ENCODE results near the gene NUBPL. TPM values are rescaled to one million over a fixed set of nuclear protein-coding genes. Genes with fewer than 3 reads are reported as not detected.
"Not testable (repeated sequence)": the region's sequence is repeated elsewhere in the genome, so short reads cannot be mapped to it uniquely, and the experiment has no call there.

The NUBPL gene
- total RNA-seq, 1 donor, result 12.1 TPM

DNA sequence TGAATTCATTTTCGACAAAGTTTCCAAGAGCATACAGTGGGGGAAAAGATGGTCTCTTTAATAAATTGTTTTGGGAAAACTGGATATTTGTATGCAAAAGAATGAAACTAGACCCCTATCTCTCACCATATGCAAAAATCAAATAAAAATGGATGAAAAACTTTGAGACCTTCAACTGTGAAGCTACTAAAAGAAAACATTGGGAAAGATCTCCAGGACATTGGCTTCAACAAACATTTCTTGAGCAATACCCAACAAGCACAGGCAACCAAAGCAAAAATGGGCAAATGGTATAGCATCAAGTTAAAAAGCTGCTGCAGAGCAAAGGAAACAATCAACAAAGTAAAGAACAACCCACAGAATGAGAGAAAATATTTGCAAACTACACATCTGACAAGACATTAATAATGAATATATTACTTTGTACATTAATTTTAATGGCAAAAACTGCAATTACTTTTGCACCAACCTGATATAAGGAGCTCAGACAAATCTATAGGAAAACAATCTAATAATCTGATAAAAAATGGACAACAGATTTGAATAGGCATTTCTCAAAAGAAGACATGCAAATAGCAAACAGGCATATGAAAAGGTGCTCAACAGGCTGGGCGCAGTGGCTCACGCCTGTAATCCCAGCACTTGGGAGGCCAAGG is 50.7 kb downstream of the NUBPL start:
- DNase-seq (ENCODE audit: low read depth), result no peak
- no peak overlapping the region for H3K4me3 ChIP-seq (ENCODE audit: low read depth, low read length)
- TF ChIP-seq, protein P1, sequence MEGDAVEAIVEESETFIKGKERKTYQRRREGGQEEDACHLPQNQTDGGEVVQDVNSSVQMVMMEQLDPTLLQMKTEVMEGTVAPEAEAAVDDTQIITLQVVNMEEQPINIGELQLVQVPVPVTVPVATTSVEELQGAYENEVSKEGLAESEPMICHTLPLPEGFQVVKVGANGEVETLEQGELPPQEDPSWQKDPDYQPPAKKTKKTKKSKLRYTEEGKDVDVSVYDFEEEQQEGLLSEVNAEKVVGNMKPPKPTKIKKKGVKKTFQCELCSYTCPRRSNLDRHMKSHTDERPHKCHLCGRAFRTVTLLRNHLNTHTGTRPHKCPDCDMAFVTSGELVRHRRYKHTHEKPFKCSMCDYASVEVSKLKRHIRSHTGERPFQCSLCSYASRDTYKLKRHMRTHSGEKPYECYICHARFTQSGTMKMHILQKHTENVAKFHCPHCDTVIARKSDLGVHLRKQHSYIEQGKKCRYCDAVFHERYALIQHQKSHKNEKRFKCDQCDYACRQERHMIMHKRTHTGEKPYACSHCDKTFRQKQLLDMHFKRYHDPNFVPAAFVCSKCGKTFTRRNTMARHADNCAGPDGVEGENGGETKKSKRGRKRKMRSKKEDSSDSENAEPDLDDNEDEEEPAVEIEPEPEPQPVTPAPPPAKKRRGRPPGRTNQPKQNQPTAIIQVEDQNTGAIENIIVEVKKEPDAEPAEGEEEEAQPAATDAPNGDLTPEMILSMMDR (IDR thresholded peaks at IDR 0.05; ENCODE audit: insufficient read depth, low read depth, low read length), result no peak

DNA sequence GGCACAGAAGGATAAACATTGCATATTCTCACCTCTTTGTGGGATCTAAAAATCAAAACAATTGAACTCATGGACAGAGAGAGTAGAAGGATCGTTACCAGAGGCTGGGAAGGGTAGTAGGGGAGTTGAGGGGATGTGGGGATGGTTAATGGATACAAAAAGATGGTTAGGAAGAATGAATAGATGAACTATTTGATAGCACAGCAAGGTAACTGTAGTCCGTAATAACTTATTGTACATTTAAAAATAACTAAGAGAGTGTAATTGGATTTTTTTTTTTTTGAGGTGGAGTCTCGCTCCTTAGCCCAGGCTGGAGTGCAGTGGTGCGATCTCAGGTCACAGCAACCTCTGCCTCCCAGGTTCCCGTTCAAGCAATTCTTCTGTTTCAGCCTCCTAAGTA is 52.0 kb downstream of the NUBPL start:
- TF ChIP-seq, protein P1 (IDR thresholded peaks at IDR 0.05; ENCODE audit: insufficient read depth, low read depth, low read length), result no peak
- DNase-seq (ENCODE audit: low read depth), result no peak
- H3K4me3 ChIP-seq (ENCODE audit: low read depth, low read length), result no peak overlapping the region

DNA sequence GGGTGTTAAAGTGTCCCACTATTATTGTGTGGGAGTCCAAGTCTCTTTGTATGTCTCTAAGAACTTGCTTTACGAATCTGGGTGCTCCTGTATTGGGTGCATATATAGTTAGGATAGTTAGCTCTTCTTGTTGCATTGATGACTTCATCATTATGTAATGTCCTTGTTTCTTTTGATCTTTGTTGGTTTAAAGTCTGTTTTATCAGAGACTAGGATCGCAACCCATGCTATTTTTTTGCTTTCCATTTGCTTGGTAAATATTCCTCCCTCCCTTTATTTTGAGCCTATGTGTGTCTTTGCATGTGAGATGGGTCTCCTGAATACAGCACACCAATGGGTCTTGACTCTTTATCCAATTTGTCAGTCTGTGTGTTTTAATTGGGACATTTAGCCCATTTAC is 57.7 kb downstream of the NUBPL start:
- H3K4me3 ChIP-seq (ENCODE audit: low read depth, low read length); DNase-seq (ENCODE audit: low read depth): not testable (repeated sequence)

DNA sequence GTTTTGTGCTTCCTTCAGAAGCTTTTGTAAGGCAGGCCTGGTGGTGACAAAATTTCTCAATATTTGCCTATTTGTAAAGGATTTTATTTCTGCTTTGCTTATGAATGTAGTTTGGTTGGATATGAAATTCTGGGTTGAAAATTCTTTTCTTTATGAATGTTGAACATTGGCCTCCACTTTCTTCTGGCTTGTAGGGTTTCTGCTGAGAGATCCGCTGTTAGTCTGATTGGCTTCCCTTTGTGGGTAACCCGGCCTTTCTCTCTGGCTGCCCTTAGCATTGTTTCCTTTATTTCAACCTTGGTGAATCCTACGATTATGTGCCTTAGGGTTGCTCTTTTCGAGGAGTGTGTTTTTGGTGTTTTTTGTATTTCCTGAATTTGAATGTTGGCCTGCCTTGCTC is 58.2 kb downstream of the NUBPL start:
- DNase-seq (ENCODE audit: low read depth), result no peak
- TF ChIP-seq, protein P1 (IDR thresholded peaks at IDR 0.05; ENCODE audit: insufficient read depth, low read depth, low read length), result no peak
- H3K4me3 ChIP-seq (ENCODE audit: low read depth, low read length), result no peak overlapping the region

DNA sequence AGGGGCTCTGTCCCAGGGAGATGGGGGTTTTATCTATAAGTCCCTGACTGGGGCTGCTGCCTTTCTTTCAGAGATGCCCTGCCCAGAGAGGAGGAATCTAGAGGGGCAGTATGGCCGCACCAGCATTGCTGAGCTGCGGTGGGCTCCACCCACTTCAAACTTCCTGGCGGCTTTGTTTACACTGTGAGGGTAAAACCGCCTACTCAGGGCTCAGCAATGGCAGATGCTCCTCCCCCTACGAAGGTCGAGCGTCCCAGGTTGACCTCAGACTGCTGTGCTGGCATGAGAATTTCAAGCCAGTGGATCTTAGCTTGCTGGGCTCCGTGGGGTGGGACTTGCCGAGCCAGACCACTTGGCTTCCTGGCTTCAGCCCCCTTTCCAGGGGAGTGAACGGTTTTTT is 59.7 kb downstream of the NUBPL start:
- not testable (repeated sequence) for DNase-seq (ENCODE audit: low read depth)

DNA sequence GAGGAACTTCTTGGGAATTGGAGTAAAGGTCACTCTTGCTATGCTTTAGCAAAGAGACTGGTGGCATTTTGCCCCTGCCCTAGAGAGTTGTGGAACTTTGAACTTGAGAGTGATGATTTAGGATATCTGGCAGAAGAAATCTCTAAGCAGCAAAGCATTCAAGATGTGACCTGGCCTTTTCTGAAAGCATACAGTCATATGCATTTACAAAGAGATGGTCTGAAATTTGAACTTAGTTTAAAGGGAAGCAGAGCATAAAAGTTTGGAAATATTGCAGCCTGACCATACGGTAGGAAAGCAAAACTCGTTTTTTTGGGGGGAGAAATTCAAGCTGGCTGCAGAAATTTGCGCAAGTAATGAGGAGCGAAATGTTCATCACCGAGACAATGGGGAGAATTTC is 60.9 kb downstream of the NUBPL start:
- DNase-seq (ENCODE audit: low read depth), result no peak
- no peak overlapping the region for H3K4me3 ChIP-seq (ENCODE audit: low read depth, low read length)
- TF ChIP-seq, protein P1 (IDR thresholded peaks at IDR 0.05; ENCODE audit: insufficient read depth, low read depth, low read length), result no peak

More for the DNA sequence above, 59.7 kb downstream of the NUBPL start:
- H3K4me3 ChIP-seq (ENCODE audit: low read depth, low read length), result not testable (repeated sequence)

DNA sequence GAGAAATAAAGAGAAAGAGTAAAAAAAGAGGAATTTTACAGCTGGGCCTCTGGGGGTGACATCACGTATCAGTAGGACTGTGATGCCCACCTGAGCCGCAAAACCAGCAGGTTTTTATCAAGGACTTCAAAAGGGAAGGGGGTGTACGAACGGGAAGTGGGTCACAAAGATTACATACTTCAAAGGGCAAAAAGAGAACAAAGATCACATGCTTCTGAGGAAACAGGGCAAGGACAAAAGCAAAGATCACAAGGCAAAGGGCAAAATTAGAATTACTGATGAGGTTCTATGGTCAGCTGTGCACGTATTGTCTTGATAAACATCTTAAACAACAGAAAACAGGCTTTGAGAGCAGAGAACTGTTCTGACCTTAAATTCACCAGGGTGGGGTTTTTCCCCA is 91.7 kb downstream of the NUBPL start:
- H3K4me3 ChIP-seq (ENCODE audit: low read depth, low read length); DNase-seq (ENCODE audit: low read depth): not testable (repeated sequence)

DNA sequence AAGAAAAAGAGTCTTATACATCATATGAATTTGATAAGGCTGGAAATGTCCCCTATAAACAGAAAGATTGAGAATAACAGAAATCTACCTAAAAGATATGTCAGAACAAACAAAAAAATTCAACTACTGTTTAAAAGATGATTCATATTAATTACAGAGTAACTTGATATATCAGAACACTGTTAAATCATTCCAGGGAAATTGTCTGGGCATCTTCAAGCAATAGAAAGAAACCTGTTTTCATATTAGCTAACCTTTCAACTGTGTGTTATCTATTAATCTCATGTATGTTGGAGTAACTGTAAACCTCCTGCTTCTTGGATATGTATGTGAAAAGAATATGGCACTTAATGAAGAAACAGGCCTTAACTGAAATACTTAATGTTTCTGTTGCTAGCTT is 96.7 kb downstream of the NUBPL start:
- TF ChIP-seq, protein P1 (IDR thresholded peaks at IDR 0.05; ENCODE audit: insufficient read depth, low read depth, low read length), result no peak
- no peak overlapping the region for H3K4me3 ChIP-seq (ENCODE audit: low read depth, low read length)

More for the DNA sequence above, 96.7 kb downstream of the NUBPL start:
- DNase-seq (ENCODE audit: low read depth), result no peak

All from fibroblast of villous mesenchyme (primary cell).